CD8-positive, alpha-beta memory T cell (primary cell): ENCODE data around the gene HSPA6. TPM values are rescaled to one million over a fixed set of nuclear protein-coding genes. Genes with fewer than 3 reads are reported as not detected.

Experiments used
- CTCF ChIA-PET: fragments of 350-600 bp; sonication (Branson Sonifier 250); formaldehyde crosslinking; loops from one replicate; lab custom pipeline; 2021; ENCODE audit warnings: antibody characterized with exemption; lab: Charles Lee
- POLR2A ChIA-PET: fragments of 350-600 bp; sonication (Branson Sonifier 250); formaldehyde crosslinking; loops from one replicate; lab custom pipeline; 2021; ENCODE audit warnings: antibody characterized with exemption; lab: Charles Lee
- DNase-seq, 5 donors: peaks; one replicate each; pipeline versions ENCODE4 v3.0.0 to v3.0.0-alpha.2; 2020 to 2022; ENCODE audit warnings: mixed read lengths in 1 of 5
- H3K27ac ChIP-seq: one replicate; pipeline ENCODE4 v1.7.0; 2013; ENCODE audit warnings: low read depth, mild to moderate bottlenecking, low read length, moderate library complexity
- H3K27me3 ChIP-seq: 2 replicates; pipeline ENCODE4 v1.7.0; 2013; ENCODE audit warnings: low read length, mild to moderate bottlenecking; ENCODE audit not compliant: insufficient read depth, poor library complexity, severe bottlenecking
- H3K36me3 ChIP-seq: 2 replicates; pipeline ENCODE4 v1.7.0; 2013; ENCODE audit warnings: mild to moderate bottlenecking, low read length, moderate library complexity; ENCODE audit not compliant: insufficient read depth
- H3K4me1 ChIP-seq: 2 replicates; pipeline ENCODE4 v1.7.0; 2013; ENCODE audit warnings: mild to moderate bottlenecking, low read length, moderate library complexity; ENCODE audit not compliant: insufficient read depth
- H3K4me3 ChIP-seq: 2 replicates; pipeline ENCODE4 v1.7.0; 2013; ENCODE audit warnings: mild to moderate bottlenecking, low read length
- H3K9me3 ChIP-seq: 2 replicates; pipeline ENCODE4 v1.7.0; 2013; ENCODE audit warnings: mild to moderate bottlenecking, low read length
- H3K27ac Mint-ChIP-seq, 8 donors: one replicate each; pipeline ENCODE4 v1.8.0; 2020 to 2021; ENCODE audit warnings: mixed read lengths in 8 of 8, mild to moderate bottlenecking in 6 of 8, inconsistent platforms in 3 of 8, moderate library complexity in 3 of 8
- H3K27me3 Mint-ChIP-seq, 2 donors: one replicate each; pipeline ENCODE4 v1.8.0; 2020 to 2021; ENCODE audit warnings: mixed read lengths in 2 of 2, mild to moderate bottlenecking in 1 of 2, moderate library complexity in 1 of 2
- H3K36me3 Mint-ChIP-seq, 3 donors: one replicate each; pipeline ENCODE4 v1.8.0; 2020 to 2021; ENCODE audit warnings: mixed read lengths in 3 of 3, inconsistent platforms in 1 of 3, mild to moderate bottlenecking in 1 of 3
- H3K4me1 Mint-ChIP-seq, 3 donors: one replicate each; pipeline ENCODE4 v1.8.0; 2020 to 2021; ENCODE audit warnings: mixed read lengths in 3 of 3, inconsistent platforms in 1 of 3, mild to moderate bottlenecking in 1 of 3
- H3K4me3 Mint-ChIP-seq, 7 donors: one replicate each; pipeline ENCODE4 v1.8.0; 2020 to 2021; ENCODE audit warnings: mixed read lengths in 7 of 7, mild to moderate bottlenecking in 6 of 7, moderate library complexity in 4 of 7, inconsistent platforms in 2 of 7
- H3K9me3 Mint-ChIP-seq, 5 donors: one replicate each; pipeline ENCODE4 v1.8.0; 2020 to 2022; ENCODE audit warnings: mixed read lengths in 5 of 5, mild to moderate bottlenecking in 3 of 5, moderate library complexity in 2 of 5, inconsistent platforms in 1 of 5
- polyA plus RNA-seq: library from polyadenylated mRNA; unstranded; fragments of 300-500 nt; fragmentation: Illumina TruSeq; gene quantifications from one replicate; pipeline ENCODE4 v1.2.3, GENCODE V29; 2021
- total RNA-seq, 2 experiments: library from RNA; stranded (reverse); gene quantifications; one replicate each; pipeline ENCODE4 v1.2.3, GENCODE V29; 2021

The HSPA6 gene
- total and polyA plus RNA-seq, 3 experiments from 2014 or later = 0.90 to 1.4 (median 1.3) TPM

- H3K27ac Mint-ChIP-seq = no peak overlapping the region
- Histone ChIP-seq H3K27ac (no peak overlapping the region), H3K4me3 (no peak overlapping the region), H3K36me3 (no peaks in the 10 kb centered on the region), H3K4me1 (peaks cover 3% of the 10 kb centered on the region), H3K27me3 (peaks cover 3% of the 10 kb centered on the region), H3K9me3 (no peaks in the 10 kb centered on the region)
- DNase-seq = no peak
- H3K4me3 Mint-ChIP-seq = no peak overlapping the region
- H3K36me3 Mint-ChIP-seq = no peaks in the 10 kb centered on the region
- ChIA-PET POLR2A (no interaction called here), CTCF (interaction anchor here (0.9 to 2.7 kb wide), 6 partner anchors 23 to 258 kb away, joined by 3 to 9 read pairs (median 4); no protein-coding TSS in a partner anchor)
- H3K9me3 Mint-ChIP-seq = no peaks in the 10 kb centered on the region
- H3K27me3 Mint-ChIP-seq = peaks cover 13 to 15% of the 10 kb centered on the region in 2 donors
- H3K4me1 Mint-ChIP-seq = peaks cover 5 to 6% (median 5%) of the 10 kb centered on the region in 3 donors
These were observed 39.7 kb upstream of the HSPA6 start for GRCh38 chr1:161484613-161485012.

DNA sequence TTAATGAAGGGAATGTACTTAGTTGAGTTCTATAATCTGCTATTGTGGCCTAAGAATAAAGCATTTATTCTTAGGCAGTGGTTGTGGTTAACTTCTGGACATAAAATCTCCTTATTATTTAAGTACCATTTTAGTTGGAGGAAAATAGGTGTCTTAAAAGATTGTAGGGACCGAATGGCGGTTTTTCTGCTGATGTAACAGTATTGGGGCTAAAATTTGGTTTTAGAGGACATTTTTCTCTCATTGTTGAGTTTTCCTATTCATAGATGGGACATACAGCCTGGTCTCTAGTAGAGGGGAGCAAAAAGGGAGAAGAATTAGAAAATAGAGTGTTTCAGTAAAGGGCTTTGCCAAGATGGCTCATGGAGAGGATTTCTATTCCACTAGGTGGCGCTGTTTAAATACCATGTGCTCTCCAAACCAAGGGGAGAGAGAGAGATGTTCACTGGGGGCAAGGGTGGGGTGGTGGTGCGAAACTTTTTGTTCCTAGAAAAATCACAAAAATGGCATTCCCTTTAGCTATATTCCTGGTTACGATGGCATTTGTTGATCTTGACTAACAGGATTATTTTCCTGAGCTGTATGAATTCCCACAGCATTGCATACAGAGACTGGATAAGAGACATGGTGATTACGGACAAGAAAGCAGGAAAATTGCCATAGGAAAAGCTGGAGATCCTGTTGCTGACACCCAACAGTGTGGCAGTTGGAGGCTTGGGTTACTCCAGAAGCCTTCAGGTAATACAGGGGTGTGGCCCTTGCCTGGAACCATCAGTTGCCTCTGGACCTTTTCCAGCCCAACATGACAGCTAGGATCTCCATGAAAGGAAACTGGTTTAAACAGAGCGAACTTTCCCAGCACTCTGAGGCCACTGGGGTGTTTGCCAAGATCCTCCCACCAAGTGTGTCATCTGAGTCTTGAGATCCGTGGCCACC lies 37.3 kb upstream of the HSPA6 start:
- H3K27ac Mint-ChIP-seq = no peak overlapping the region
- no peaks in the 10 kb centered on the region for H3K9me3 Mint-ChIP-seq
- ChIA-PET CTCF (interaction anchor here (0.6 to 1.3 kb wide), 8 partner anchors 11 to 262 kb away, joined by 3 to 13 read pairs (median 4); partner anchors contain the start of gene DUSP12), POLR2A (interaction anchor here (0.6 kb wide), 1 partner anchor 113 kb away, joined by 4 read pairs; no protein-coding TSS in a partner anchor)
- H3K4me3 Mint-ChIP-seq = no peak overlapping the region
- peaks cover 14 to 25% (median 24%) of the 10 kb centered on the region in 3 donors for H3K4me1 Mint-ChIP-seq
- no peak overlapping the region for H3K4me3 ChIP-seq
- peaks cover 3% of the 10 kb centered on the region for H3K27me3 ChIP-seq
- H3K36me3 Mint-ChIP-seq = no peaks in the 10 kb centered on the region
- no peaks in the 10 kb centered on the region for H3K9me3 ChIP-seq
- peaks cover 9% of the 10 kb centered on the region for H3K4me1 ChIP-seq
- peak overlapping the region; percentile 34 for H3K27ac ChIP-seq
- DNase-seq = peak; percentile 13 to 65 (median 49)
- no peaks in the 10 kb centered on the region for H3K36me3 ChIP-seq
- H3K27me3 Mint-ChIP-seq = peaks cover 16 to 28% of the 10 kb centered on the region in 2 donors

- H3K36me3 Mint-ChIP-seq = no peaks in the 10 kb centered on the region
- Histone ChIP-seq H3K4me3 (no peak overlapping the region), H3K4me1 (peaks cover 9% of the 10 kb centered on the region), H3K27me3 (peaks cover 3% of the 10 kb centered on the region), H3K27ac (no peak overlapping the region), H3K36me3 (no peaks in the 10 kb centered on the region), H3K9me3 (no peaks in the 10 kb centered on the region)
- H3K4me3 Mint-ChIP-seq = no peak overlapping the region
- H3K27me3 Mint-ChIP-seq = peaks cover 23 to 40% of the 10 kb centered on the region in 2 donors
- DNase-seq = no peak
- H3K4me1 Mint-ChIP-seq = peaks cover 14 to 25% (median 24%) of the 10 kb centered on the region in 3 donors
- CTCF ChIA-PET = interaction anchor here (1.3 kb wide), 1 partner anchor 247 kb away, joined by 3 read pairs; no protein-coding TSS in a partner anchor
- peak overlapping the region in 1 of 8 donors; percentile 13 for H3K27ac Mint-ChIP-seq
- POLR2A ChIA-PET = interaction anchor here (0.9 kb wide), 1 partner anchor 8 kb away, joined by 3 read pairs; no protein-coding TSS in a partner anchor
- no peaks in the 10 kb centered on the region for H3K9me3 Mint-ChIP-seq
These were observed 32.9 kb upstream of the HSPA6 start for GRCh38 chr1:161491472-161491871.

- Histone ChIP-seq H3K27ac (no peak overlapping the region), H3K27me3 (peaks cover 2% of the 10 kb centered on the region), H3K4me3 (no peak overlapping the region), H3K9me3 (no peaks in the 10 kb centered on the region), H3K4me1 (peaks cover 6% of the 10 kb centered on the region), H3K36me3 (no peaks in the 10 kb centered on the region)
- DNase-seq = no peak
- H3K27me3 Mint-ChIP-seq = peaks cover 23 to 40% of the 10 kb centered on the region in 2 donors
- H3K4me1 Mint-ChIP-seq = peaks cover 10 to 19% (median 19%) of the 10 kb centered on the region in 3 donors
- no peak overlapping the region for H3K4me3 Mint-ChIP-seq
- H3K27ac Mint-ChIP-seq = no peak overlapping the region
- no peaks in the 10 kb centered on the region for H3K9me3 Mint-ChIP-seq
- no peaks in the 10 kb centered on the region for H3K36me3 Mint-ChIP-seq
- CTCF ChIA-PET = interaction anchor here (1.1 kb wide), 1 partner anchor 249 kb away, joined by 3 read pairs; no protein-coding TSS in a partner anchor
- POLR2A ChIA-PET = no interaction called here
These were observed 31.5 kb upstream of the HSPA6 start for GRCh38 chr1:161492827-161493226.

DNA sequence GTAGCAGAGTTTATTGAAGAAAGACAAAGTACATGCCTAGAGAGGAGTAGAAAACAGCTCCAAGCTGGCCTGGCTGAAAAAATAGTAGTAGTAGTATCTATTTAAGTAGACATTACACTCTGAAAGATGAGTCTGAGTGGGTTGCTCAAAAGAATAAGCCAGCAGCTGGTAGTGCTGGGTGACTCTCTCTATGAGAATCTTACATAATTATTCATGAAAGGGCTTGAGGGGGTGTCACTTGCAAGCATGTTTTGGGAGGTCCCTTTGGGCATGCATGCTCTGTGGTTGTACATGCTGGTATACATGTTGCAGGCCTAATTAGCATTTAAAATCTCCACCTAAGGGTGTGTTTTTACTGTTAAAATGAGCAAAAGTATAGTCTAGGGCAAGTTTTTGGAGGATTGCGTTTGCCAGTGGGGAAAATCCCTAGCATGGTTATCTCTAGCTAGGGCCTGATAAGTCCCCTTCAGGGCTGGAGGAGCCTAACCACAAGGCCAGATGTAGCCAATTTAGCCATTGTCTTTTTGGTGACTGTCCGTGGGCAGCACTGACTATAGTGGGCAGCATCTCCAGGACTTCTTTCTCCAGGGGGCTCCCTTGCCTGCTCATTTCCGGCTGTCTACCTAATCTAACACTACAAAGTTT lies 30.1 kb upstream of the HSPA6 start:
- Mint-ChIP-seq H3K4me3 (no peak overlapping the region), H3K9me3 (no peaks in the 10 kb centered on the region), H3K27ac (no peak overlapping the region), H3K36me3 (no peaks in the 10 kb centered on the region), H3K27me3 (peaks cover 21 to 35% of the 10 kb centered on the region in 2 donors), H3K4me1 (peaks cover 10 to 23% (median 19%) of the 10 kb centered on the region in 3 donors)
- H3K9me3 ChIP-seq = no peaks in the 10 kb centered on the region
- H3K36me3 ChIP-seq = no peaks in the 10 kb centered on the region
- H3K27me3 ChIP-seq = no peaks in the 10 kb centered on the region
- H3K4me1 ChIP-seq = peaks cover 6% of the 10 kb centered on the region
- no peak for DNase-seq
- ChIA-PET POLR2A (no interaction called here), CTCF (no interaction called here)
- H3K4me3 ChIP-seq = no peak overlapping the region
- H3K27ac ChIP-seq = no peak overlapping the region

GRCh38 chr1:161495490-161495889 lies 28.9 kb upstream of the HSPA6 start:
- Mint-ChIP-seq H3K36me3 (no peaks in the 10 kb centered on the region), H3K4me3 (no peak overlapping the region), H3K27me3 (peaks cover 13 to 27% of the 10 kb centered on the region in 2 donors), H3K4me1 (peaks cover 14 to 24% (median 21%) of the 10 kb centered on the region in 3 donors), H3K9me3 (no peaks in the 10 kb centered on the region), H3K27ac (no peak overlapping the region)
- Histone ChIP-seq H3K4me3 (no peak overlapping the region), H3K9me3 (no peaks in the 10 kb centered on the region), H3K27ac (no peak overlapping the region), H3K27me3 (no peaks in the 10 kb centered on the region), H3K36me3 (no peaks in the 10 kb centered on the region), H3K4me1 (peaks cover 6% of the 10 kb centered on the region)
- ChIA-PET CTCF (interaction anchor here (0.7 to 1.3 kb wide), 3 partner anchors 10 to 254 kb away, joined by 3 to 5 read pairs (median 4); partner anchors contain the start of gene DUSP12), POLR2A (no interaction called here)
- DNase-seq = no peak

DNA sequence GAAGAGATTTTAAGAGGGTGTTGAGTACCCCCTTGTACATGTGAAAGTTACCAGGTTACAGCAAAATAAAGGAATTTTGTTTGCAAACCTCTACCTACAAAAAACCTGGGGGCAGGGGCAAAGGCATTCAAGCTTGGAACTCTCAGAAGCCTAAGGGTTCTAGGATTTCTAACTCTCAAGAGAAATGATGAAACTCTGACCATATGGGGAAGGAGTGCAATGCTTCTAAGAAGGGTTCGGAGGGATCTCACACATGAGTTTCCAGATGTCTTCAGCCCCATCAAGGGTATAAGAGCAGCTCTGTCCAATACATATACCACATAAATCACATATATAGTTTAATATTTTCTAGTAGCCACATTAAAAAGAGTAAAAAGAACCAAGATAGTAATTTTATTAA lies 26.4 kb upstream of the HSPA6 start:
- DNase-seq = no peak
- Mint-ChIP-seq H3K4me1 (peaks cover 5 to 9% (median 6%) of the 10 kb centered on the region in 3 donors), H3K27ac (no peak overlapping the region), H3K27me3 (peaks cover 8 to 14% of the 10 kb centered on the region in 2 donors), H3K9me3 (no peaks in the 10 kb centered on the region), H3K4me3 (no peak overlapping the region), H3K36me3 (no peaks in the 10 kb centered on the region)
- no peaks in the 10 kb centered on the region for H3K9me3 ChIP-seq
- ChIA-PET POLR2A (no interaction called here), CTCF (interaction anchor here (1.0 kb wide), 1 partner anchor 11 kb away, joined by 3 read pairs; no protein-coding TSS in a partner anchor)
- H3K27me3 ChIP-seq = no peaks in the 10 kb centered on the region
- H3K36me3 ChIP-seq = no peaks in the 10 kb centered on the region
- H3K4me1 ChIP-seq = no peaks in the 10 kb centered on the region
- H3K4me3 ChIP-seq = no peak overlapping the region
- H3K27ac ChIP-seq = no peak overlapping the region
